GM12872 (cell line): ENCODE data around the gene PRKAA1.

ENCODE experiments used
- CTCF ChIP-seq: IDR thresholded peaks from 3 replicates; pipeline ENCODE4 v1.5.1; 2011; ENCODE audit warnings: low read depth, mild to moderate bottlenecking, low read length, moderate library complexity; ENCODE audit not compliant: insufficient read depth

PRKAA1 gene

GRCh38 chr5:40717281-40717680 is 80.9 kb downstream of the PRKAA1 start:
- TF ChIP-seq CTCF = no peak

- TF ChIP-seq CTCF = no peak
These were observed 81.6 kb downstream of the PRKAA1 start for GRCh38 chr5:40716590-40716989.

- TF ChIP-seq CTCF = no peak
These were observed 82.2 kb downstream of the PRKAA1 start for GRCh38 chr5:40716000-40716399.

- TF ChIP-seq CTCF = no peak
These were observed 84.2 kb downstream of the PRKAA1 start for GRCh38 chr5:40714001-40714400.
